IMR-90 (cell line): ENCODE results near the gene SFR1. TPM values are rescaled to one million over a fixed set of nuclear protein-coding genes. Genes with fewer than 3 reads are reported as not detected.

Experiments used
- ATAC-seq: fragments of 200-7000 bp; cut with Tn5 transposase; 2 replicates; pipeline ENCODE4 v1.9.1; 2020; ENCODE audit warnings: low read depth, mild to moderate bottlenecking, moderate library complexity
- BruUV-seq: library from RNA; stranded (reverse); fragments of 400-500 nt; replicated peaks from 2 replicates; lab custom pipeline; 2021; lab: Mats Ljungman, UMichigan
- CTCF ChIA-PET: fragments of 300-600 bp; formaldehyde crosslinking; extraction: SDS; loops from one replicate; lab custom pipeline; 2021; ENCODE audit warnings: antibody characterized with exemption; lab: Yijun Ruan, JAX
- POLR2A ChIA-PET: fragments of 300-600 bp; sonication (Branson Sonifier 250); formaldehyde crosslinking; loops from one replicate; lab custom pipeline; 2022; ENCODE audit warnings: antibody characterized with exemption; ENCODE audit not compliant: unreplicated experiment; lab: Charles Lee
- DNase-seq: peaks from one replicate; pipeline ENCODE4 v3.0.0; 2013
- H2AFZ ChIP-seq: replicated peaks from 2 replicates; pipeline ENCODE3; 2013; ENCODE audit warnings: low read length, mild to moderate bottlenecking; ENCODE audit not compliant: poor library complexity
- H2AK5ac ChIP-seq: 2 replicates; pipeline ENCODE4 v1.6.1; 2013; ENCODE audit warnings: low read depth, low read length, inconsistent platforms
- H2AK9ac ChIP-seq: replicated peaks from 2 replicates; pipeline ENCODE3; 2013; ENCODE audit warnings: mild to moderate bottlenecking, low read depth, low read length, moderate library complexity; ENCODE audit not compliant: poor library complexity
- H2BK120ac ChIP-seq: 2 replicates; pipeline ENCODE4 v1.6.1; 2013; ENCODE audit warnings: low read depth, low read length, inconsistent platforms
- H2BK15ac ChIP-seq: 3 replicates; pipeline ENCODE4 v1.6.1; 2013; ENCODE audit warnings: low read depth, low read length, inconsistent platforms
- H2BK20ac ChIP-seq: 2 replicates; pipeline ENCODE4 v1.6.1; 2013; ENCODE audit warnings: low read depth, mild to moderate bottlenecking, inconsistent platforms, low read length, moderate library complexity
- H2BK5ac ChIP-seq: 2 replicates; pipeline ENCODE4 v1.6.1; 2013; ENCODE audit warnings: mild to moderate bottlenecking, low read depth, low read length, inconsistent platforms; ENCODE audit not compliant: poor library complexity, severe bottlenecking
- H3K14ac ChIP-seq: replicated peaks from 2 replicates; pipeline ENCODE4 v1.6.1; 2013; ENCODE audit warnings: low read depth, low read length, inconsistent platforms
- H3K18ac ChIP-seq: 2 replicates; pipeline ENCODE4 v1.6.1; 2013; ENCODE audit warnings: low read depth, low read length, control low read depth
- H3K23ac ChIP-seq: 2 replicates; pipeline ENCODE4 v1.6.1; 2013; ENCODE audit warnings: low read depth, low read length, inconsistent platforms
- H3K27ac ChIP-seq: 2 replicates; pipeline ENCODE4 v1.5.1; 2013; ENCODE audit warnings: mild to moderate bottlenecking, control low read depth, low read length; ENCODE audit not compliant: insufficient read depth
- H3K27me3 ChIP-seq: 2 replicates; pipeline ENCODE4 v1.6.1; 2013; ENCODE audit warnings: low read length; ENCODE audit not compliant: control insufficient read depth, insufficient read depth
- H3K36me3 ChIP-seq: 2 replicates; pipeline ENCODE4 v1.6.1; 2013; ENCODE audit warnings: low read length, mixed read lengths; ENCODE audit not compliant: control insufficient read depth, insufficient read depth
- H3K4ac ChIP-seq: 2 replicates; pipeline ENCODE4 v1.6.1; 2013; ENCODE audit warnings: low read depth, low read length, inconsistent platforms
- H3K4me1 ChIP-seq: 2 replicates; pipeline ENCODE4 v1.6.1; 2013; ENCODE audit warnings: low read length, mixed read lengths; ENCODE audit not compliant: control insufficient read depth, insufficient read depth
- H3K4me2 ChIP-seq: 2 replicates; pipeline ENCODE4 v1.6.1; 2013; ENCODE audit warnings: low read depth, mild to moderate bottlenecking, control low read depth, low read length, moderate library complexity
- H3K4me3 ChIP-seq: 2 replicates; pipeline ENCODE4 v1.5.1; 2013; ENCODE audit warnings: low read depth, mild to moderate bottlenecking, control low read depth, low read length, moderate library complexity; ENCODE audit not compliant: insufficient read depth
- H3K56ac ChIP-seq: 2 replicates; pipeline ENCODE4 v1.6.1; 2013; ENCODE audit warnings: low read length, inconsistent platforms; ENCODE audit not compliant: insufficient read depth; ENCODE audit errors: extremely low read depth
- H3K79me1 ChIP-seq, 2 experiments: 2 replicates each; pipeline ENCODE4 v1.6.1; 2013; ENCODE audit warnings: low read length in 2 of 2, inconsistent platforms in 1 of 2, low read depth in 1 of 2
- H3K9ac ChIP-seq: 2 replicates; pipeline ENCODE4 v1.6.1; 2013; ENCODE audit warnings: low read depth, low read length, control low read depth
- H3K9me1 ChIP-seq: 2 replicates; pipeline ENCODE4 v1.6.1; 2013; ENCODE audit warnings: low read length, inconsistent platforms; ENCODE audit not compliant: insufficient read depth
- H3K9me3 ChIP-seq: 2 replicates; pipeline ENCODE4 v1.6.1; 2013; ENCODE audit warnings: low read length; ENCODE audit not compliant: control insufficient read depth, insufficient read depth
- H4K20me1 ChIP-seq: 2 replicates; pipeline ENCODE4 v1.6.1; 2013; ENCODE audit warnings: low read length, inconsistent platforms; ENCODE audit not compliant: insufficient read depth
- H4K5ac ChIP-seq: 2 replicates; pipeline ENCODE4 v1.6.1; 2013; ENCODE audit warnings: mild to moderate bottlenecking, low read depth, low read length, control low read depth
- H4K8ac ChIP-seq, 2 experiments: 2 replicates each; pipeline ENCODE4 v1.6.1; 2013; ENCODE audit warnings: low read depth in 2 of 2, low read length in 2 of 2, control low read depth in 1 of 2, inconsistent platforms in 1 of 2
- H4K91ac ChIP-seq: 2 replicates; pipeline ENCODE4 v1.6.1; 2013; ENCODE audit warnings: low read depth, low read length, inconsistent platforms; ENCODE audit not compliant: insufficient read depth
- BHLHE40 ChIP-seq: fragments of 150-350 bp; IDR thresholded peaks from 2 replicates; pipeline ENCODE4 v1.6.1; 2016; ENCODE audit warnings: mild to moderate bottlenecking, low read depth, low read length
- CHD1 ChIP-seq: IDR thresholded peaks from 2 replicates; pipeline ENCODE4 v1.6.1; 2012; ENCODE audit warnings: low read depth, low read length, improper control_type of control experiment
- CTCF ChIP-seq: conservative IDR thresholded peaks from 2 replicates; pipeline ENCODE4 v1.5.1; 2012; ENCODE audit warnings: mild to moderate bottlenecking, low read depth, low read length, improper control_type of control experiment
- ELK1 ChIP-seq: fragments of 150-350 bp; IDR thresholded peaks from 2 replicates; pipeline ENCODE4 v1.6.1; 2016; ENCODE audit warnings: low read depth, mild to moderate bottlenecking, low read length, moderate library complexity, borderline replicate concordance
- MAFK ChIP-seq: IDR thresholded peaks from 2 replicates; pipeline ENCODE4 v1.6.1; 2012; ENCODE audit warnings: low read depth, low read length, improper control_type of control experiment
- MAZ ChIP-seq: IDR thresholded peaks from 2 replicates; pipeline ENCODE4 v1.6.1; 2012; ENCODE audit warnings: low read depth, mild to moderate bottlenecking, low read length, improper control_type of control experiment, moderate library complexity, borderline replicate concordance
- MXI1 ChIP-seq: IDR thresholded peaks from 2 replicates; pipeline ENCODE4 v1.6.1; 2012; ENCODE audit warnings: low read depth, mild to moderate bottlenecking, low read length, moderate library complexity, borderline replicate concordance
- NFE2L2 ChIP-seq: fragments of 150-350 bp; IDR thresholded peaks from 2 replicates; pipeline ENCODE4 v1.6.1; 2016; ENCODE audit warnings: low read depth, mild to moderate bottlenecking, low read length
- POLR2A ChIP-seq: IDR thresholded peaks from 2 replicates; pipeline ENCODE4 v1.6.1; 2012; ENCODE audit warnings: mild to moderate bottlenecking, low read depth, low read length
- RAD21 ChIP-seq: IDR thresholded peaks from 2 replicates; pipeline ENCODE4 v1.6.1; 2012; ENCODE audit warnings: low read length, improper control_type of control experiment
- RFX5 ChIP-seq: IDR thresholded peaks from 2 replicates; pipeline ENCODE4 v1.8.0; 2012; ENCODE audit warnings: low read depth, mild to moderate bottlenecking, low read length, moderate library complexity
- SMC3 ChIP-seq: fragments of 150-350 bp; IDR thresholded peaks from 2 replicates; pipeline ENCODE4 v1.6.1; 2016; ENCODE audit warnings: low read depth, mild to moderate bottlenecking, antibody characterized with exemption, low read length, moderate library complexity
- USF2 ChIP-seq: fragments of 150-350 bp; IDR thresholded peaks from 2 replicates; pipeline ENCODE4 v1.6.1; 2017; ENCODE audit warnings: mild to moderate bottlenecking, antibody characterized with exemption, low read length, low read depth
- dilution Hi-C: fragments of 300-500 bp; cut with HindIII; formaldehyde crosslinking; loops from one replicate; pipeline ENCODE4 v1.14.3; 2018; ENCODE audit warnings: low sequenced_read_pairs; ENCODE audit not compliant: unreplicated experiment
- in situ Hi-C: fragments of 300-500 bp; cut with MboI; formaldehyde crosslinking; loops from 3 replicates; pipeline ENCODE4 v1.14.3; 2019; ENCODE audit warnings: low sequenced_read_pairs, inconsistent platforms, mixed read lengths
- intact Hi-C: fragments of 100-400 bp; cut with micrococcal nuclease; formaldehyde crosslinking; loops from 2 replicates; pipeline ENCODE4 v1.10.0; 2022
- polyA plus RNA-seq, 3 experiments: library from polyadenylated mRNA; depleted of rRNA; stranded (reverse); fragments of >200 nt; gene quantifications; 2 replicates each; pipeline ENCODE4 v1.2.3, GENCODE V29; 2012; ENCODE audit warnings: low replicate concordance in 1 of 3
- total RNA-seq: library from RNA; depleted of rRNA; stranded (reverse); fragments of >200 nt; gene quantifications from 2 replicates; pipeline ENCODE4 v1.2.3, GENCODE V29; 2012

Gene SFR1
- total and polyA plus RNA-seq, 2 of the 4 experiments (the other 2 are of a cell fraction), result 1.6 to 2.3 TPM

GRCh38 chr10:104092749-104093148, 29.2 kb upstream of the SFR1 start:
- Histone ChIP-seq H2AK9ac (no peak overlapping the region), H3K27ac (no peak overlapping the region), H4K5ac (no peak overlapping the region), H4K8ac (no peak overlapping the region), H2BK5ac (no peak overlapping the region), H3K23ac (no peak overlapping the region), H3K36me3 (no peaks in the 10 kb centered on the region), H3K27me3 (no peaks in the 10 kb centered on the region), H2BK120ac (no peak overlapping the region), H2AFZ (no peak overlapping the region), H3K4me3 (no peak overlapping the region), H2BK15ac (no peak overlapping the region), H3K18ac (no peak overlapping the region), H3K56ac (no peak overlapping the region), H3K4ac (no peak overlapping the region), H3K9me3 (0 out of 2 replicates have a peak, but pooled peaks cover 1% of the 10 kb centered on the region), H3K9ac (no peak overlapping the region), H3K4me1 (no peaks in the 10 kb centered on the region; the same call in 1 of the 2 replicates), H3K79me1 (no peaks in the 10 kb centered on the region), H3K9me1 (0 out of 2 replicates have a peak, but pooled peaks cover 4% of the 10 kb centered on the region), H4K20me1 (no peaks in the 10 kb centered on the region), H2BK20ac (no peak overlapping the region), H3K4me2 (no peak overlapping the region), H4K91ac (no peak overlapping the region), H3K14ac (no peak overlapping the region), H2AK5ac (no peak overlapping the region)
- TF ChIP-seq MAFK (no peak), MAZ (no peak), USF2 (no peak), RFX5 (no peak), NFE2L2 (no peak), RAD21 (no peak), ELK1 (no peak), SMC3 (no peak), CTCF (no peak), BHLHE40 (no peak), CHD1 (no peak), MXI1 (no peak), POLR2A (no peak)
- ATAC-seq (no peak), DNase-seq (no peak)
- BruUV-seq, result no TSS peak
- in situ Hi-C loops, result no loop called here
- POLR2A ChIA-PET, result no interaction called here
- CTCF ChIA-PET, result no interaction called here
- dilution Hi-C loops, result no loop called here
- intact Hi-C loops, result no loop called here
